Right lobe of liver (tissue), 4 donors: ENCODE results near the gene STRN4.

ENCODE experiments used
- CTCF ChIP-seq, 4 donors: fragments of 200-600 bp in 3 of 4; fragments of 450-650 bp in 1 of 4; IDR thresholded peaks; one replicate each; pipeline versions ENCODE4 v1.5.1 to v1.8.0; 2016 to 2022; ENCODE audit warnings: antibody characterized with exemption in 4 of 4, mild to moderate bottlenecking in 2 of 4
- POLR2A ChIP-seq: fragments of 450-650 bp; IDR thresholded peaks from one replicate; pipeline ENCODE4 v1.6.1; 2017; ENCODE audit warnings: antibody characterized with exemption, mild to moderate bottlenecking
- donor health status: DM: no; HTN: no; CAD: no.
- donor health status: DM: no; HTN: no; CAD: no.
- donor health status: DM: no; HTN: yes; CAD: no.

- TF ChIP-seq CTCF (IDR thresholded peaks at IDR 0.05) (peak in 2 of 4 donors; percentile 14 to 15), POLR2A (no peak)
These were observed 38.2 kb upstream of the STRN4 start for GRCh38 chr19:46784262-46785053.
